NOMO-1 treated with DMSO at 0.1 percent for 48 hours (cell line): ENCODE measurements around the gene PSMB11.

Experiments
- DNase-seq: peaks from one replicate; lab custom pipeline; 2025; ENCODE audit not compliant: unreplicated experiment; lab: John Stamatoyannopoulos, UW

The PSMB11 gene

DNA sequence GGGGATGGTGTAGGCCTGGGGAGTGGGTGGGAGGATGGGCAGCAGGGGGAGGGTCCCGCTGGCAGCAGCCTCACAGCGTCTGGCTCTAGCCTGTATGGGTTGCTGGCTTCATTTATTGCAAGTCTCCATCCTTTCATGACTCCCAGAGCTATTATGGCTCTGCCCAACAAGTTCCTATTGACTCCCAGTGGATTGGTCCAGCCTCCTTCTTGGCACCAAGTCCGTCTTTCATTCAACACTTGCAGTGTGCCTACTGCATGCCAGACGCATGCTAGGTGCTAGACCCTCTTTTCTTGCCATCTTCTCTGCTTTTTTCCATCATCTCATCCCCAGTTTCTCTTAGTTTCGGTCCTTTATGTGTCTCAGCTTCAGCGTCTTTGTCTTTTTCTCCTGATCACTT, 1.1 kb downstream of the PSMB11 start:
- DNase-seq = no peak

DNA sequence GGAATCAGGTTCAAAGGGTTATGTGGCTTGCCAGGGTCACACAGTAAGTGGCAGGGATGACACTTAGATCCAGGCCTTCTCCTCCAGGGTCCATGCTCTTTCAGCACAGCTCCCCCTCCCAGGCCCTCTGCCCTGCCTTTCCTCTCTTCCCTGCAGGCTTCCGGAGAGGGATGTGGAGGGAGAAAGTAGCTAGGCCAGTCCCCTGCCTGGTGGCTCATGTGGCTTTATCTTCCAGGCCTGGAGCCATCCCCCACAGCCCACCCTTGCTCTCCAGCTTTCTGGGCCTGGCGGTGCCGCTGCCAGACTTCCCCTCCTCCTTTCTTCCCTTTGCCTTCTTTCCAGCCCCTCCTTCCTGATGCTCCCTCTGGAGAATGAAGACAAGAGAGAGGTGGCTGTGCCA, 1.7 kb downstream of the PSMB11 start:
- no peak for DNase-seq

DNA sequence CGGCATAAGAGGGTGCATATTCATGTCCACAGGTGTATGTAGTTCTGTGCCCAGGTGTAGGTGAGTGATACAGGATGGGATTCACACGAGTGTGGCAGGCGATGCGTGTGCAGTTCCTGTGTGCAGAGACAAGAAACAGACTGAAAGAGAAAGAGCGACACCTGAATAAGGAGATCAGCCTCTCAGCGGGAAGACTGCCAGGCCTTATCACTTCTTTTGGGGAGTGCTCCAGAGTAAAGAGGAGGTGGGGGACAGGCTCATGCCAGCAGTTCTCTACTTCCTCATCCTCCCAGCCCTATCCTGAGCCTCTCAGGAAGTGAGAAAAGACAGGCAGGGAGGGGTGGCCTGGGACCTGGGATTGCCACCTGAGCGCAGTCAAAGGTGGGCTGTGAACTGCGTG, 2.8 kb downstream of the PSMB11 start:
- DNase-seq = no peak

DNA sequence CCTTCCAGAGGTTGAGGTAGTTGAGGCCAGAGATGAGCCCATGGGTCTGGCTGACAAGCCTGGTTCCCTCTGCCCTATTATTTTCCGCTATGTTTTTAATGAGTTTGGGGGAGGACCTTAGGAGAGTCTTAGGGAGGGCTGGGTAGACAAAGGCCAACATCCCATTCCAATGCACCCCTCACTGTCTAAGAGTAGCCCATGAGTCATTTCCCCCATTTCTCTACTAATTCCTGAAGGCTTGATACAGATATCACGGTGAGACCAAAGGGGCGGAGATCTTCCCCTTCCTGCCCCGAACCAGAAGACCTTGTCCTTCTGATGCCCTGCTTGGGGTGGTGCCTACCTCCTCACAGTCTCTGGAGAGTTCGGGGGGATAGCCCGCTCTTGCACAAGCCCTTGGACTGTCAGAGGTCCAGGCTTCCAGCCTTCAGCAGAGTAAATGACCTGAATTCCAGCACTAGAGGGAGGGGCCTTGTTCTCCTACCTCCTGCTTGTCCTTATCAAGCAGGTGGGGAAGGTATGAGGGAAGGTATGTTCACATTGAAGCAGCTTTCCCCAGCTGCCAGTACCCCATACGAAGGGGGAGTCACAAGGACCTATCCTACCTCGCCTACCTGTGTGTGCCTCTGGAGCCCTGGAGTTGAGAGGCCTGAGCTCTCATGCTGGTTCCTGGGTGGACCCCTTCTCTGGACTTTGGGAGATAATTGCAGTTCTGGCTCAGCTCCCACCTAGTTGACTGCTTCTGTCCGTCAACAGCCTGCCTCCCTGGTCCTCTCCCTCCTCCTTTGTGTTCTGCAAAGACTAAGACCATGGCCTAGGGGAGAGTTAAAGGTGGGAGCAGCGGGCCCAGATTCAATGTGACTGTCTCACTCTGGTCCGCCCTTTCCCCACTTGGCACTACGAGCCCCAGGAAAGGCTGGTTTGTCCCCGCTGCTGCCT, 3.7 kb downstream of the PSMB11 start:
- DNase-seq = no peak

DNA sequence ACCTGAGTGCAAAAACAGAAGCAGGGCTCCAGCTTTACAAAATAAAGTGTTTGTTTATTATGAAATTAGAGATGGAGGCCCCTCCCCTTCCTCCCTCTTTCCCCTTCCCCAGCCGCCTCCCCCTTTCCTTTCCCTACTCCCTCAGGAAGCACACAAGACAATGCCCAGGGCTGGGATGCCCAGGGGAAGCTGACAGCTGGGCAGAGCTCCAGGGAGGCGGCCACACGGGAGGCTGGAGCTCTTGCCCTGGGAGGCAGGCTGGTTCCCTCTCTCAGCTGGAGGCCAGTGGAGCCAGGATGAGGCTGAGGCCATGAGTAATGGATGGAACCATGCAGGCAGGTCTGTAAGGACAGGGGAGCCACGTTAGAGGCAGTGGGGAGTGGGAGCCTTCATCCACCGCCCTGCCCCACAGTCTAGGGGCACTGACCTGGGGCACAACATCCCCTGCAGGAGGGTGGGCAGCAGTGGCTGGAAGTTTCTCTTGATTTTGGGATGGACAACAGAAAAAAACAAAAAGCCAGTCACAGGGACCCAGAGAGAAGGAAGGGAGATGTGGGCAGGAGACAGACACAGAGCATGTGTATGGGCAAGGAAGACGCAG, 5.1 kb downstream of the PSMB11 start:
- no peak for DNase-seq

DNA sequence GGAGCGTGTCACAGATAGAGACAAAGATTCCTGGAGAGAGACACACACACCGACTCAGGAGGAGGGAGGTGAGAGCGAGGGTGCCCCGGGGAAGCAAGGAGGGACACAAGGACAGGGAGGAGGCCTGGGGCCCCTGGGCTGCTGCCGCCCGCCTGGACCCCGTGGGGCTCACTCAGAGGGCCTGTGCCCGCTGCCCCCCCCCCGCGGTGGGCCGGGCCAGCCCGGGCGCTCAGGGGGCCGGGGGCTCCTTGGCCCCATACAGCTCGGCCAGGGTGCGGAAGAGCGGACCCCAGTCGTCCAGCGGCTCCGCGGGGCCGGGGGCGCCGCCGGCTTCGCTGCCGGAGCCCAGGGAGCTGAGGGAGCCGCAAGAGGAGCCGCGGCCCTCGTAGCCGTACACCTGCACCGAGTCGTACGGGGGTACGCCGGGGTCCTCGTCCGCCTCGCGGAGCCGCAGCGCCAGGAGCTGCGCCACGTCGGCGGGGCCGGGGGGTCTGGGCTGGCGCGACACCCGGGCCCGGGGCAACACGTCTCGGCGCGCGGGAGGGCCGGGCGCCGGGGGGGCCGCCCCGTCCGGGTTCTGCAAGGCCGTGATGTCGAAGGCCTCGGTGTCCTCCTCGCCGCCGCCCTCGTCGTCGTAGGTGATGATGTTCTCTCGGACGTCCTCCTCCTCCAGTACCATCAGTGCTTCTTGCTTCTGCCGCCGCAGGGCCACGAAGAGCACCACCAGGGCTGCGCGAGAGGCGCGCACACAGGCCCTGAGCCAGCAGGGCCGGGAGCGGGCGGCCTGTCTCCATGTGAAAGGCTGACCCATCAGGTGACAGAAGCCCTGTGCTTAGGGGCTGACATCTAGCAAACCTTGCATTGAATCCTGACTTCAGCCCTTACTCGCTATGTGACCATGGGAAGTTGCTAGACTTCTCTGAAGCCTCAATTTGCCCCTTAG, 6.0 kb downstream of the PSMB11 start:
- no peak for DNase-seq

DNA sequence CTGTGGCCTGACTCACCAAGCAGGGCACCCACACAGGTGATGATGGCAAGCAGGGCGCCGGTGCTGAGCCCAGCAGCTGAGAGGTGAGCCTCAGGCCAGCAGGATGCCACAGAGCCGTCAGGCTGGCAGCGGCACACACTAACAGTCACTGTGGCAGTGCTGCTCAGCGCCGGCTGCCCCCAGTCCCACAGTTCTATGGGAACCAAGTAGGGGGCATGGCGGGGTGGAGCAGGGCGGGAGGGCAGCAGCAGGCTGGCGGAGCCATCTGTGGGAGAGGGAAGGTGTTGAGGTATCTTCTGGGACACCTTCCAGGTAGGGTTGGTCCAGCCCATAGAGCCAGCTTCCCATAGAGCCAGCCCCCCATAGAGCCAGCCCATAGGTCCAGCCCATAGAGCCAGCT, 7.0 kb downstream of the PSMB11 start:
- no peak for DNase-seq

DNA sequence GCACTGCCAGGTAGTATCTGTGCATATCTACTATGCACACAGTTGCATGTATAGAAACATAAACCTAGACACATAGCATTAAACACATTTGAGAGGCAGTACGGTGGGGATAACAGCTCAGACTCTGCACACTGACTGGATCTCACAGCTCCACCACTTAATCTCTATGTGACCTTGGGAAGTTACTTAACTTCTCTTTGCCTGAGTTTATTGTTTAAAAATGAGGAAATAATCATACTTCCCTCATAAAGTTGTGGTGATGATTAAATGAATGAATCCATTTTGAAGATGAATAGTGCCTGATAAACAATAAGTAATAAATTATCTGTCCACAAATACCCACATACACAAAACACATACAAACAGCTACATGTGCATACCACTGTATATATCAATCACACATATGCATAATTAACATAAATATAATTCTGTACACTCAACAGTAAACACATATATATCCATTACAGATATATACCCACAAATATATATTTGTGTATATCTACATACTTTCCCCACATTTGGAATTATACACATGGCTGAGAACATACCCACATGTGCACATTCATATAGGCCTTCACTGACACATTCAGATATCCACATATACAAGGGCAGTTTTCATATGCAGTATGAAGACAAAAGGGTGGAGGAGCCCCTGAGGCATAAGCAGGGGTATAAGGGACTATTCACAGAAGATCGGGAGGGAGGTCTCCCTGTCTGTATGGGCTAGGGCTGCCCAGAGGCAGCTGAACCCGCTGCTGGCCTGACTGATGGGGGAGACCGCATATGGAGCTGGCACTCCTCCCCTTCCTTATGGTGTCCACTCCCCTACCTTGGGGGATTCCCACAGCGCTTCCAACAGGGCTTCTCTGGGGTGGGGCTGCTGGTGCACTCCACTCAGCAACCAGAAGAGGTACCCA, 9.4 kb downstream of the PSMB11 start:
- no peak for DNase-seq

DNA sequence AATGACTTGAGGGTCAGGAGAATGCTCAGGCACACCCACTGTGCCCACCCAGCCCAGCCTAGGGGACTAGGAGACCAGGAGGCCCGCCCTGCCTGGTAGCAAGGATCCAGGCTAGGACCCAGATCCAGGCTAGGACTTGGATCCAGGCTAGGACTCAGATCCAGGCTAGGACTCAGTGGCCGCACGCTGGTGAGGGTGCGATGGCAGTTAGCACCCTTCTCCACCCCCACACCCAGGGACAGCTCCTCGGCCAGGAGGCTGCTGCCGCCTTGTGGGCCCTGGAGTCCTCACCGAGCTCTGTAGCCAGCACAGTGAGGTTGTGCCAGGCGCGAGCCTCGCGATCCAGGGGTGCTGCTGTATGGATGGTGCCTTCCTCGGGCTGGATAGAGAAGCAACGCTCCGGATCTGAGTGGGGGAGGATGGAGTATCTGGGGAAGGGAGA, 10.2 kb downstream of the PSMB11 start:
- DNase-seq = no peak

DNA sequence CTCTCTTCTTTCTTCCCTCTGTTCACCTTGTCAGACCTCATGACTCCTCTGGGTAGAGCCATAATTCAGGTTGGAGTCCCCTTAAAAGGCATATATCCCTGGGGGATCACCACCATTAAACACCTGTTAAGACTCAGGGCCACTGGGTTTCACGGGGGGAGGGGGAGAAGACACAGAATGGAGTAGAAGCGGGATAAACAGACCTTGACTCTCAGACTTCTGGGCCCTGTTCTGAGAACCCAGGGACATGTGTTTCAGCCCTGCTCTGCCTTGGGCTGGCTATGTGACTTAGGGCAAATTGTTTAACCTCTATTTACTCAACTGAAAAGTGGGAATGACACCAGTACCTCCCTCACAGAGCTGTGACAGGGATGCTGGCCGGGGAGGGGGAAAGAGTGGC, 10.7 kb downstream of the PSMB11 start:
- no peak for DNase-seq

DNA sequence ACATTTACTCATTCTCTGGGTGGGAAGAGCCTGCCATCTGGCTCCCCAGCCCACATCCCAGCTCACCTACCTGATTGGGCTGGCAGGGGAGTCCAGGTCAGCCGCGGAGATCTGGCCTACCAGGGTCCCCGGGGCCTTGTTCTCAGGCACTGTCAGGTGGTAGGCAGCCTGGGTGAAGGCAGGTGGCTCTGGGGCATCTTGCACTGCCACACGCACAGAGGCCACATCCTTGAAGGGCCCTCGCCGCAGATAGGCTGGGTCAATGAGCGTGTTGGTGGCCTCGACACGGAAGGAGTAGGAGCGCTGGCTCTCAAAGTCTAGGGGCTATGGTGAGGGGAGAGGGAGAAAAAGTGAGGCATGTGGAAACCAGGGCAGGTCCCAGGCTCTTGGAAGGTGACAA, 11.4 kb downstream of the PSMB11 start:
- no peak for DNase-seq

DNA sequence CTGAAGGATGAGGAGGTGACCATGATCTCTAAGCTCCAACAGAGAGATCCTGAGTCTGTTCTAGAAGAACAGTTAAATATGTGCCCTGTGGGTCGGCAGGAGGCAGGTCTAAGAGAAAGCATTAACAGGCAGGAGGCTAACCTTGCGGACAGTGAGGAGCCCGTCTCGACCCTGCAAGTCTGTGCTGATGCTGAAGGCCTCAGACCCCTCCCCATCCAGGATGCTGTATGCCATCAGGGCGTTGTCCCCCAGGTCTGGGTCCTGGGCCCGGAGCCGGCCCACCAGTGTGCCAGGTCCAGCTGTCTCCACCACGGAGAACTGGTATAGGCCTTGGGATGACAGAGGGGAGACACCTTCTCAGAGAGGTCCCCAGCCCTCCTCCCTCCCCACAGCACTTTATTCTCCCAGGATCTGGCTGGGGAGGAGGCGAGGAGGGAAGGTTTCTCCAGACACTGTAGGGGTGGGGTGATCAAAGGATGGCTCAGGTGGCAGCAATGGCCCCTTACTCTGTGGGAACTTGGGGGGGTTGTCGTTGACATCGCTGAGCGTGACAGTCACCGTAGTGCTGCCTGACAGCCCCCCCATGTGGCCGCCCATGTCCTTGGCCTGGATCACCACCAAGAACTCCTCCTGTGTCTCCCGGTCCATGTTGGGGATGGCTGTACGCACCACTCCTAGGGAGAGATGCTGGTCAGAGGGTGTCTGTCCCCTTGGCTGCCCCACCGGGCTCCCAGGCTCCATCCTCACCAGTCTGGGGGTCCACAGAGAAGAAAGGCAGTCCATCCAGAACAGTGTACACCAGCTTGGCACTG, 12.2 kb downstream of the PSMB11 start:
- DNase-seq = no peak

DNA sequence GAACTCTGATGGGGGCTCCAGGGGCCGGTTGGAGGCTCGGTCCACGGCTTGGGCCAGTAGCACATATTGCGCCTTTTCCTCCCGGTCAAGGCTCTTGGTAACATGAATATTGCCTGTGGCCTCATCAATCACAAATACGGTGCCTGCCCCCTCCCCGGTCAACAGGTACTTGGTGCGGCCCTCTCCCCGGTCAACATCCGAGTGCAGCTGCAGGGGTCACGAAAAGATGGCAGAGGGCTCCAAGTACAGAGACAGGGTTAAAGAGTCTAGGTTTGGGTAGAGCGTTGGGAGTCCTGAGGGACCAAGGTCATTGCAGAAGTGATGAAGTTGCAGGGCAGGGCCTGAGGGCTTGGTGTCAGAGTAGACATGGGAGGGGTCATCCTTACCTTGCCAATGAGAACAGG, 13.1 kb downstream of the PSMB11 start:
- DNase-seq = no peak

DNA sequence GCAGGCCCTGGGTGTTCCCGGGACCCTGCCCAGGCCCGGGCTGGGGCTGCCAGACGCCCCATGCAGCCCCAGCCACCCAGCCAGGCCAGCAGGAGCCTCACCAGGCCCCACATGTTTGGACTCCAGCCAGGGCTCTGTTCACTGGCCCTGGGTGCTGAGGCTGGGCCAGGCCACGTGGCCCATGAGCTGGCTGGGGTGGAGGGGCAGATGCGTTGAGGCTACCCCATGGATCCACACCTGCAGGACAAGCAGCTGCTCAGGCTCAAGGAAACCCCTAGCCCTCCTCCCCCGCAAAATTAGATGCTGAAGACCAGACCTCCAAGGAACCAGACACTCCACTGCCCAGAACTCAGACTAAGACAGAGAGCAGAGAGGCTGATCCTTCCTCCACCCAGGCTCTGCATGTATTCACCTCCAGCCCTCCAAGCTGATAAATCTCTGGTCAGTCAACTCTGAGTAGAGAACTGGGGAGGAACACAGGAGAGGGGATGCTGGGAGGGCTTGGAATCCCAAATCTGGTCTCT, 13.7 kb downstream of the PSMB11 start:
- DNase-seq = no peak

DNA sequence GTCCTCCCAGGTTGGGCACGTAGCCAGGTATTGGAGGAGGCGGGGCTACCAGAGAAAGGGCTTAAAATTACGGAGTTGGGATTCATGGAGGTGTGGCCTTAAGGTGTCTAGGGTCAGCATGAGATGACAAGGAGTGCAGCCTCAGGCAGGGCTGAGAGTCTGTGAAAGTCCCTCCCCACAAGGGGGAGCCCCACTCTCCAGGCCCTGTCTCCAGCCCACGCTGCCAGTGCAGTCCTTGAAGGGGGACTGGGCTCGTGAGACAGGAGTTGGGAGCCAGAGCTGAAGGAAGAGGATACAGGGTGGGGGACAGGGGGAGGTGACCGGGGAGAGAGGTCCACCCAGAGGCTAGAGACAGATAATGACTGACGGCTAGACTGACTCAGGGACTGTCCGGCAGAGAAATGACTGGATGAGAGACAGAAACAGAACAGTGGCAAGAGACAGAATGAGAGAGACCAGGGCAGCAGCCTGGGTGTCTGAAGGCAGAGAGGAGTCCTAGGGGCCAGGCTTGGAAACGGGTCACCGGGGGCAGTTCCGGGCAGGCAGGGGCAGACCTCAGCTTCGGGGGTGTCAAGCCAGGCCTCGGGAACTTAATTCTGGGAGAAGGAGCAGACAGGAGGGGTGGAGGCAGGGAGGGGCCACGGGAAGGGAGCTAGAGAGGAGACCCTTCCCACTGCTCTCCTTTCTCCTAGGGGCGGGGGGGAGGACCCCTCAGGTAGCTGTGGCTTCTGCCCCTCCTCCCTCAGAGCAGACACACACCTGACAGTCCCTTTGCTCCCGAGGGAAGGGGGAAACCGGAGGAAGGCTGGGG, 14.3 kb downstream of the PSMB11 start:
- no peak for DNase-seq

DNA sequence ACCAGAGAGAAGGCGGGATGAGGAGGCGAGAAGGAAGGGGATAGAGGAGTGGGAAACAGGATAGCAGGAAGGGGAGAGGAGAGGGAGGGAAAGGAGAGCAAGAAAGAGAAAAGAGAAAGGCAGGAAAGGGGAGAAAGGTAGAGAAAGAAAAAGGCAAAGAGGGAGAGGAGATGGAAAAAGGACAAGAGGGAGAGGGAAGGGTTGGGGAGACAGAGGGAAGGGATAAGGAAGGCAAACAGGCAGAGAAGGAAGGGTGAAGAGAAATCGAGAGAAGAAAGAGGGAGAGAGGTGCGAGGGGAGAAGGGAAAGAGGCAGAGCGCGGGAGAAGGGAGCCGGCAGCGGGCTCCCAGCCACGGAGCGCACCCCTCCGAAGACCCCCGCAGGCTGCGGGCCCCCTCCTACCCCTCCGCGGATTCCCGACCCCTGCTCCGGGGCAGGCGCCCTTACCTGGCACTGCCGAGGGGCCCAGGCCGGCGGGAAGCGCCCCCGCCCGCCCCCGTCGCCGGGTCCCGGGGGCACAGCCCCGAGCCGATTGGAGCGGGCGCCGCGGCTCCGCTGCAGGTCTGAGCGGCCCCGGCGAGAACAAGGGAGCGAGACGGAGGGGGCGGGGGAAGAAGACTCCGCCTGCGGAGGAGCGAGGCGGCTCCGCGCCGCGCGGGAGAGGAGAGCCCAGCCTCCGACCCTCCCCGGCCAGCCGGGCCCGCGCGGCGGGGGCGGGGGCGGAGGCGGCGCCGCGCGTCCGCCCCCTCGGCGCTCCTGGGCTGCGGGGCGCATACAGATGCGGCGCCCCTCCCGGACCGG, 15.1 kb downstream of the PSMB11 start, which contains the start of gene CDH24:
CDH24 (minus strand) TSS at position 565 of the 801 bp plus-strand sequence. CDS start 1,787 bp downstream, outside the sequence.
- no peak for DNase-seq
